Fibroblast of pulmonary artery (primary cell): ENCODE measurements around the gene PDAP1.

Source experiments
- DNase-seq: peaks from one replicate; pipeline ENCODE4 v3.0.0-alpha.2; 2010; ENCODE audit warnings: low read depth
- H3K4me3 ChIP-seq: replicated peaks from 2 replicates; pipeline ENCODE4 v1.5.1; 2011; ENCODE audit warnings: low read depth, mild to moderate bottlenecking, control low read depth, low read length, moderate library complexity
- CTCF ChIP-seq: IDR thresholded peaks from 2 replicates; pipeline ENCODE4 v1.5.1; 2011; ENCODE audit warnings: mild to moderate bottlenecking, control low read depth, low read length, inconsistent platforms; ENCODE audit errors: missing control alignments

PDAP1 gene

GRCh38 chr7:99452541-99452940, 44.1 kb upstream of the PDAP1 start:
- DNase-seq: no peak
- no peak overlapping the region for H3K4me3 ChIP-seq
- TF ChIP-seq CTCF: no peak

DNA sequence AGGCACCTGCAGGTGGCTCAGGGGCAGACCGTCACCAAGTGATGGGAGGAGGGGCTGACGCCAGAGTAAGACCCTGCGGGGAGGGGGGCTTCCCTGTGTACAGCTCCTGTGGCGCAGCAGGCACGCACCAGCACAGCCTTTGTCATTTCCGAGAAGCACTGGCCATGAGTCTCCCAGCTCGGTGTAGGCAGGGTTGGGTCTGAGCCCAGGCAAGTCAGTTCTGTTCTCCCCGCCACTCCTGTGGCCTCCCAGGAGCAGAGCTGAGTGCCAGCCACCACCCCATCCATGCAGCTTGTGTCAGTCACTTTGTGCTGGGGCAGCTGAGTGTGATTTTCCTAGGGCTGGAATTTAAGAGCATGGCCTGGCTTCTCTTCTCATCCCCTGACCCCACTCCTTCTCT, 43.5 kb upstream of the PDAP1 start:
- H3K4me3 ChIP-seq: no peak overlapping the region
- TF ChIP-seq CTCF: no peak

DNA sequence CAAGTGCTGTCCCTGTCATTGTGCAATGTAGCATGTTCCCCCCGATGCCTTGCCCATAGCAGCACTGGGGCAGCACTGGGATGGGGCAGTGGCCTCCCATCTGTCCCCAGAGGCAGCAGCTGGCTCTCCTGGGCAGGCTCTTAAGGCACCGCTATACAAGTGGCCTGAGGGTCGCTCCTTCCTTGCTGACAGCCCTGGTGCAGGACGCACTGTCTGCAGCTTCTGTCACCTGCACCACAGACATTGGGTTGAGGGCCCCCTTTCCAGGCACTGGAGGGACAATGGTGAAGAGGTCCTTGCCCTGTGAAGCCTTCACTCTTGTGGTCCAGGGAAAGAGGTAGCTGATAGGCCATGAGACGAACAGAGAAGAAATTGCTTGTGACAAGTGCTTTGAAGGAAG, 40.9 kb upstream of the PDAP1 start:
- H3K4me3 ChIP-seq: no peak overlapping the region
- no peak for TF ChIP-seq CTCF
- DNase-seq: no peak

More for the DNA sequence above, 43.5 kb upstream of the PDAP1 start:
- no peak for DNase-seq

GRCh38 chr7:99448855-99449254, 40.5 kb upstream of the PDAP1 start:
- no peak for DNase-seq
- no peak for TF ChIP-seq CTCF
- H3K4me3 ChIP-seq: no peak overlapping the region

DNA sequence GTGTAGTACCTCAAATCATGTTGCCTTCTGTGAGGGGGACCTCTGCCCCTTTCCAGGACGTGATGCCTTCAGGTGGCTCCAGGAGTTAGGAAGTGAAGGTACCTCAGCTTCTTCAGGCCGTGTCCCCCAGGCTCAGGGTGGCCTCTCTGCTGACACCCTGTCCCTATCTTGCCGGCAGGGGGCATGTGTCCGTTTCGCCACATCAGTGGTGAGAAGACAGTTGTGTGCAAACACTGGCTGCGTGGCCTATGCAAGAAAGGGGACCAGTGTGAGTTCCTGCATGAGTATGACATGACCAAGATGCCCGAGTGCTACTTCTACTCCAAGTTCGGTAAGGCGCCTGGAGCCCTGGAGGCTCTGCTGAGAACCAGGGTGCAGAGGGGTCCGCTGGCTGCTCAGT, 39.5 kb upstream of the PDAP1 start:
- H3K4me3 ChIP-seq: no peak overlapping the region
- DNase-seq: no peak
- TF ChIP-seq CTCF: no peak

DNA sequence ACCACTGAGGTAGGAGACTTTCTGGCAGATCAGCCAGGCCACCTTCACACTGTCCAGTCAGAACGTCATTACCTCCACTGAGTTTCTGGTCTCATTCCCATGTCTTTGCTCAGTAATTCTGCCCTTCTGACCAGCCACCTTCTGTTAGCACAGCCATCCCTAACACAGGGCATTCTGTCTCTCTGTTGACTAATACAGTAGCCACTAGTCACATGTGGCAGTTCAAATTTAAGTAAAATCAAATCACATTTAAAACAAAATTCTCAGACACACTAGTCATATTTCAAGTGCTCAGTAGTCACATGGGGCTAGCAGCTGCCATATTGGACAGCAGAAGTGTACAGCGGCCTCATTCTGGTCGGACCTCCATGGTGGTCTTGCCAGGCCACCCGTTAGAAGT, 37.7 kb upstream of the PDAP1 start:
- no peak for DNase-seq

DNA sequence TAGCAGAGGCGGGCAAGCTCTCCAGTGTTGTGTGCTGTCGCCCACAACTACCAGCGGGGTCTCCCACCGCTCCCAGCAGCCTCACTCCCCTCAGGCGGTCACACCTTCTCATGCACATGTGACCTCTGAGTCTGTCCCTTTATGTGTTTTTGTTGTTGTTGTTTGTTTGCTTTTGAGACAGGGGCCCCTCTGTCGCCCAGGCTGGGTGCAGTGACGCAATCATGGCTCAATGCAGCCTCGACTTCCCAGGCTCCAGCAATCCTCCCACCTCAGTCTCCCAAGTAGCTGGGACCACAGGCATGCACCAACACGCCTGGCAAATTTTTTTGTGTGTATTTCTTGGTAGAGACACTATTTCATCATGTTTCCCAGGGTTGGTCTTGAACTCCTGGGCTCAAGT, 31.8 kb upstream of the PDAP1 start:
- no peak for TF ChIP-seq CTCF
- DNase-seq: peak; percentile 31
- peak overlapping the region; percentile 96 for H3K4me3 ChIP-seq

More for the DNA sequence above, 37.7 kb upstream of the PDAP1 start:
- no peak overlapping the region for H3K4me3 ChIP-seq
- TF ChIP-seq CTCF: no peak
